Limb (tissue), 2 donors: ENCODE data around the gene ZC3H15.
A peak's percentile ranks its signal among the peaks of the same experiment; 100 is the strongest.
"Not testable (repeated sequence)": the region's sequence is repeated elsewhere in the genome, so short reads cannot be mapped to it uniquely, and the experiment has no call there.

Experiments used
- DNase-seq, 2 donors: peaks; one replicate each; pipeline ENCODE4 v3.0.0-alpha.2; 2016; ENCODE audit errors: extremely low spot score in 2 of 2

Gene ZC3H15

DNA sequence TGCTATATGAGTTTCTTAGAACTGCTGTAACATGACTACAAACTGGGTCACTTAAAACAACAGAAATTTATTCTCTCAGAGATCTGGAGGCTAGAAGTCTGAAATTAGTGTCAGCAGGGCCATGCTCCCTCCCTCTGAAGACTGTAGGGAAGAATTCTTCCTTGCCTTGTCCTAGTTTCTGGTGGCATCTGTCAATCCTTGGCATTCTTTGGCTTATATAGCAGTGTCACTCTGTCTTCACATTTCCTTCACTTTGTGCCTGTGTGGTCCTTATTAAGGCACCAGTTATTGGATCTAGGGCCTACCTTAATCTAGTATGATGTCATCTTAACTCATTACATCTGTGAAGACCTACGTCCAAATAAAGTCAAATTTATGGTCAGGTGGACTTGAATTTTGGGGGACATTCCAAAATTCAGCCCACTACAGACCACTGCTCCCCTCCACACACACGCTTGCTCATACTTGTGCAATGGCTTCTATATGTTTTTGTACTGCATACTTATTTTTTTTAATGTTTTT lies 7.6 kb downstream of the ZC3H15 start:
- no peak for DNase-seq

DNA sequence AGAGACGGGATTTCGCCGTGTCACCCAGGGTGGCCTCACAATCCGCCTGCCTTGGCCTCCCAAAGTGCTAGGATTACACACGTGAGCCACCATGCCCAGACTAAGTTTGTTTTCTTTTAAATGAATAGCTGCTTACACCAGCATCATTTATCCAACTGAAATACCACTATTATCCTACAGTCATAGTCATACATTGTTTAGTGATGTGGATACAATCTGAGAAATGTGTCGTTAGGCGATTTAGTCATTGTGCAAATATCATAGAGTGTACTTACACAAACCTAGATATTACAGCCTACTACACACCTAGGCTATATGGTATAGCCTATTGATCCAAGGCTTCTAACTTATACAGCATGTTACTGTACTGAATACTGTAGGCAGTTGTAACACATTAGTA lies 10.3 kb downstream of the ZC3H15 start:
- no peak for DNase-seq

DNA sequence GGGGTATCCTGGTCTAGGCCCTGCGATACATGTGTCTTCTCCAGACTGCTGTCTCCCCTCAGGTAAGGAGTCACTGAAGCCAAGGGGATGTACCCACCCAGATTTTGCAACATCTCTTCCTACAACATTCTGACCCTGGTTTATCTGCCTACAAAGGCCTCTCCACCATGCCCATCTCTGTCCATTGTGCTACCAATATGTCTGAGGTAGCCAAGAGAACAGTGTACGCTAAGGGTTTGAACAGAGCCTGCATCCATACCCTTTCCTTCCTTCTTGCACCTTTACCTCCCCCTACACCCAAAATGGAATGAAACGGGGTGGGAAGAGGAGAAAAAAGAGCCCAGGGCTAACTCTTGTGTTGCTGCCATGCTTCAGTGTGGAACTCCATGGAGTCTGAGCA lies 11.9 kb downstream of the ZC3H15 start:
- DNase-seq: no peak

DNA sequence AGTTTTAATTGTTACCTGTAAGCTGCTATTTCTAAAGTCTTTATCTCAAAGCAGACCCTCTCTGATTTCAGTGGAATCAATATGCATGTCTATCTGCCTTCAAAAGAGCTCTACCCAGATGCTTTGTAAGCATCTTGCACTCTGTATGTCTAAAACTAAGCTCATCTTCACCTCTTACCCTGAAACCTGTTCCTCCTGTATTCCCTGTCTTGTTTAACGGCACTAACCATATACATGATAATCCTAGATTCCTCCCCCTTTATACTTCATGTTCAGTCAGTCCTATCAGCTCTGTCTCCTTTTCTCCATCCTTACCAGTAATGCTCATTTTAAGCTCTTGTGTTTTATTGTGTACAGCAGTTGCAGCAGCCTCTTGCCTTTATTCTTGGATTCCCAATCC lies 12.8 kb downstream of the ZC3H15 start:
- no peak for DNase-seq

DNA sequence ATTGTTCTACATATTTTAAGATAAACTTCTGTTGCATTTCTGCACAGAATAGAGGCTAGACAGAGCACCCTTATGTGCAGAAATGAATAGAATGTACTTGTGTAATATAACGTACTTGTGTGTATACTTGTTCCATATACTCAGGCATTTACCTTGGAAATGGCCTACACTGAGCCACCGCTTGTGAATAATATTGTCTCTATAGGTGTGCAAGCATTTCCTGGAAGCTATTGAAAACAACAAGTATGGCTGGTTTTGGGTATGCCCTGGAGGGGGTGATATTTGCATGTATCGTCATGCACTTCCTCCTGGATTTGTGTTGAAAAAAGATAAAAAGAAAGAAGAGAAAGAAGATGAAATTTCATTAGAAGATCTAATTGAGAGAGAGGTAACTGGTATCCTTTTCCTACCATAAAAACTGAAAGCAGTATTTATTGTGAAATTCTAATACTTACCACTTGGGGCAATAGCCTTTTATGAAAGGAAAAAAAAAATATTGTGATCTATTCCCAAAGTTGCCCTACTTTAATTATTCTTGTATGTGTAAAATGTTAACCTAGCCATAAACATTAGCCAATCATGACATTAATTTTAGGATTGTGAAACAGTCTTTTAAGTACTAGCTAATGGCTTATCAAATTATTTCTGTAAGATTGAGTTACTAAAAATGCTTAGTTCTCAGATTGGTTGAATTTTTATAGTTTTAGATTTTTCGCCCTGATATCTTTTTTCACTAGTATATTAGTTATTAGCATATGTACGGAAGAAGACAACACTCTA lies 18.0 kb downstream of the ZC3H15 start:
- DNase-seq: peak in 1 of 2 donors; percentile 51

DNA sequence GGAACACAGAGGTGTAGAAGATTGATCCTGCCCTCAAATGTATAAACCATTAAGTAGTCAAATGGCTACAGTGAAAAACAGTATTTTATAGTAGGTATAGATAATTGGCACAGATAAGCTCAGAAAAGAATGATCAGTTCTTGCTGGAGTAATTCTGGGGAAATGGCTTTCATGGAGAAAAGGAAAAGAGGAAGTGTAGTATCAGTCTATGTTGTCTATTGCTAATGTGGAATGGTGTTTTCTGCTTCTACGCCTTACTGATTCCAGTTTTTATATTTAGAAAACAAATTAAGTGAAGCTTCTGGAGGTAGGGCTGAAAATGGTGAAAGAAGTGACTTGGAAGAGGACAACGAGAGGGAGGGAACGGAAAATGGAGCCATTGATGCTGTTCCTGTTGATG lies 22.2 kb downstream of the ZC3H15 start:
- no peak for DNase-seq

DNA sequence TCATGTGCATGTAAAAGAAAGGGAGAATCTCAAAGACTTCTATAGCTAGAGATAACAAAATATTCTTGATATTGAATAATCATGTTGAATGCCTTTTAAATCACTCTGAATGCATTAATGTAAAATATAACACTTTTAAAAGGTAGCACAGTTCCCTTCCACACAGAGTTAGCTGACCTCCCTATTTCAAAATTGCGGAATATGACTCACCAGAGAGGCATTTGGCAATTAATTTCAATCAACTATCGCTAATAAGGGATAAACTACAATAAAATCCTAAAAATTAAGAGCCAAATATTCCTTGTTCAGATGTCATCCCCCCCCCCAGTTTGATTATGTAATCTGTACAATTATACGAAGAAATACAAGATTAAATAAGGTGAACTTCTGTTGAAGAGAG lies 29.3 kb downstream of the ZC3H15 start:
- no peak for DNase-seq

DNA sequence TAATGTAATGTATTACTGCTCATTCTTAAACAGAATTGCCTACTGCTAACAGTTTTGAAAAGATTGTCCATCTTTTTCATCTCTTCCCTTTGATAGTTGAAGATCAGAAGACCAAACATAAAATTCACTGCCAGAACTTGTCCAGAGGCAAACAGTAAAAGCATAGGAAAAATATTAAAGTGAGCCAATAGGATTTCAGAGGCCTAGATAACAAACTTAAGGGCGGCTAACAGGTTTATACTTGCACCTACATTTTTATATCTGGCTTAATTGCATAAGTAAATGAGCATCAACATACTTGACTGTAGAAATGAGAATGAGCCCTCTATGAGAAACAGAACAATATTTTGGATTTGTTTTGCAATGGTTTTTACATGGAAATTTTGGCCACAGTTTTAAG lies 30.3 kb downstream of the ZC3H15 start:
- no peak for DNase-seq

DNA sequence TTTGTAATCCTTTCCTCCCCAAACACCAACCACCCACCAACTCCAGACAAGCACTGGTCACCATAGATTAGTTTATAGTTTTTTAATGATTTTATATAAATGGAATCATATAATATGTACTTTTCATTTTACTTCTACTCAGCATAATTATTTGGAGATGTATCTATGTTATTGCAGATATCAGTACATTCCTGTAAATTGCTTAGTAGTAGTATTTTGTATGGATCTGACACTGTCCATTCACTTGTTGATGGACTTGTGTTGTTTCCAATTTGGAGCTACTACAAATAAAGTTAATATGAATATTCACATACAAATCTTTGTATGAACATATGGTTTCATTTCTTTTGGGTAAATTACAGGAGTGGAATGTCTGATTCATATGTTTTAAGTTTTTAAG lies 31.0 kb downstream of the ZC3H15 start:
- no peak for DNase-seq

DNA sequence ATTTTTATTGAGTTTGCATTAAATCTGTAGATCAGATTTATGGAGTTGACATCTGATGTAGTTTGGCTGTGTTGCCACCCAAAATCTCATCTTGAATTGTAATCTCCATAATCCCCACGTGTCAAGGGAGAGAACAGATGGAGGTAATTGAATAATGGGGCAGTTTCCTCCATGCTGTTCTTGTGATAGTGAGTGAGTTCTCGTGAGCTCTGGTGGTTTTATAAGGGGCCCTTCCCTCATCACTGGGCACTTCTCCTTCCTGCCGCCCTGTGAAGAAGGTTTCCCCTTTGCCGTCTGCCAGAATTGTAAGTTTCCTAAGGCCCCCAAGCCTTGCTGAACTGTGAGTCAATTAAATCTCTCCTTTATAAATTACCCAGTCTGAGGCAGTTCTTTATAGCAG lies 32.2 kb downstream of the ZC3H15 start:
- no peak for DNase-seq

DNA sequence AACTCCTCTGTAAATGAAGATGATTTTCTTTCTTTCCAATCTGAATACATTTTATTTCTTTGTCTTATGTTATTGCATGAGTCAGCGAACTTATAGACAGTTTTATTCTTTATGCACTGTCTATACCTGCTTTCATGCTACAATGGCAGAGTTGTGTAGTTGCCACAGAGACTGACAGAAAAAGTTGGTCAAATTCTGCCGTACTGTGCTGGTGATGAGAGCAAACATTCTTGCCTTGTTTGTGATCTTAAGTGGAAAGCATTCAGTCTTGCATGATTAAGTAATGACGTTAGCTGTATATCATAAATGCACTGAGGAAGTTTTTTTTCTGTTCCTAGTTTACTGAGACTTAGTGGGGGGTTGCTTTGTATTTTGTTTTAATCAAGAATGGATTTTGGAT lies 32.9 kb downstream of the ZC3H15 start:
- DNase-seq: no peak

DNA sequence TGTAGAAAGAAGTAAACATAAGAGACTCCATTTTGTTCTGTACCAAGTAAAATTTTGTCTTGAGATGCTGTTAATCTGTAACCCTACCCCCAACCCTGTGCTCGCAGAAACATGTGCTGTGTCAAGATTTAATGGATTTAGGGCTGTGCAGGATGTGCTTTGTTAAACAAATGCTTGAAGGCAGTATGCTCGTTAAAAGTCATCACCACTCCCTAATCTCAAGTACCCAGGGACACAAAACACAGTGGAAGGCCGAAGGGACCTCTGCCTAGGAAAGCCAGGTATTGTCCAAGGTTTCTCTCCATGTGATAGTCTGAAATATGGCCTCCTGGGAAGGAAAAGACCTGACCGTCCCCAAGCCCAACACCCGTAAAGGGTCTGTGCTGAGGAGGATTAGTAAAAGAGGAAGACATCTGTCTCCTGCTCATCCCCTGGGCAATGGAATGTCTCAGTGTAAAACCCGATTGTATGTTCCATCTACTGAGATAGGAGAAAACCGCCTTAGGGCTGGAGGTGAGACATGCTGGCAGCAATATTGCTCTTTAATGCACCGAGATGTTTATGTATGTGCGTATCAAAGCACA lies 35.6 kb downstream of the ZC3H15 start:
- not testable (repeated sequence) for DNase-seq

DNA sequence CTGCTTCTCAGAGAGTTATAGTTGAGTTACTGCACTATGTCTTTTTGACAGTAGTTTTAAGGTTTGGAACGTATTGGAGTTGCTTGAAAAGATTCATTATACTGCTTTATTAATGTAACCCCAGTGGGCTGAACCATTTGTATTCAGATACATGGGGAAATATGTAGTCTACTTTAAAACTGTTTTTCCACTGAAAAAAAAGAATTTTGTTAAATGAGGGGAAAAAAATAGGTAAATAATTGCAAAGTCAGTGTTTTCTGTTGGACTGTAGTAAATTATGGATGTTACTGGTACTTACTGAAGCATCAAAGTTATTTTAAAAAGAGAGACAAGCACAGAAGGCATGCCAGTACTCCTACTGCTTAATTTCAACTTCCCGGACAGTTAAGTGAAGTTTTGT lies 36.4 kb downstream of the ZC3H15 start:
- peak in 1 of 2 donors; percentile 16 for DNase-seq

DNA sequence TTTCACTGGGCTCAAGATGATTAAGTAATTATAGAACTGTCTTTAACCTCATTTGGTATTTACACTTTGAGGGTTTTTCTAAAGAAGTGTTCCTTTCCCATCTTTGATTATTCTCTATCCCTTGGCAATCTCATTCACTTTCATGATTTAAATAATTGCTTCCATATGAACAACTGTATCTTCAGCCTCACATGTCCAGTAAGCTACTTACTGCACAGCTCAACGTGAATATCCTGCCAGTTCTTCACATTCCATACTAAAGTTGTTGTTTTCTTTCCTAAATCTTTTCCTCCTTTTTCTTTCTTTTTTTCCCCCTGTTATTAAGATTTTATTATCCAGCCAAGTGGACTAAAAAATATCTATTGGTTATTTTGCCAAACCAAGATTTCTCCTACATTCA lies 37.7 kb downstream of the ZC3H15 start:
- no peak for DNase-seq

DNA sequence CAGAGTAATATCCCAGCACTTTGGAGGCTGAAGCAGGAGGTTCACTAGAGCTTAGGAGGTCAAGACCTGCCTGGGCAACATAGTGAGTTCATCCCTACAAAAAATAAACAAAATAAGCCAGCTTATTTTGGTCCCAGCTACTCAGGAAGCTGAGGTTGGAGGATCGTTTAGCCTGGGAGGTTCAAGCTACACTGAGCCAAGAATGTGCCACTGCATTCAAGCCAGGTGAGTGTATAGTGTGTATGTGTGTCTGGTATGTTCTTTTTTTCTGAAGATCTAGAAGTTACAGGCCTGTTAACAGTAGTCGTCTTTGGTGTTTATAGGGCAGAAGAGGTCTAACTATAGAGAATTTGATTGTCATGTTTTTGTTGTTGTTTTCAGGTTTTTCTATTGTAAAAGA lies 40.2 kb downstream of the ZC3H15 start:
- DNase-seq: no peak

DNA sequence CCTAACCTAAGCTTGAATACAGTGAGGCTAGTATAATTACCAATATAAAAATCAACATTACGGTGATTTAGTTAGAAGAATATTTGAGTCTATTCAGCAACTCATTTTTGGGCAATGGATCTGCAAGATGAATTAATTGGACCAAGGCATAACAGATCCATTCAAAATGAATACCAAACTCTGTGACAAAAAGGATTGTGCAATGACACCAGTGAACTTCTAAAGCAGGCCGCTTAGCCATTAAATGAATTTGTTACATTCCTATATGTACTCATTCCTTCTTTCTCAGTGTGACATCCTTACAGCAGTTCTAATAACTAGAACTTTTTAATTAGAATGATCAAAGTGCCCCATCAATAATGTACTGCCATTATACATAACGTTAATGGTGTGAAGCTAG lies 44.3 kb downstream of the ZC3H15 start:
- no peak for DNase-seq

DNA sequence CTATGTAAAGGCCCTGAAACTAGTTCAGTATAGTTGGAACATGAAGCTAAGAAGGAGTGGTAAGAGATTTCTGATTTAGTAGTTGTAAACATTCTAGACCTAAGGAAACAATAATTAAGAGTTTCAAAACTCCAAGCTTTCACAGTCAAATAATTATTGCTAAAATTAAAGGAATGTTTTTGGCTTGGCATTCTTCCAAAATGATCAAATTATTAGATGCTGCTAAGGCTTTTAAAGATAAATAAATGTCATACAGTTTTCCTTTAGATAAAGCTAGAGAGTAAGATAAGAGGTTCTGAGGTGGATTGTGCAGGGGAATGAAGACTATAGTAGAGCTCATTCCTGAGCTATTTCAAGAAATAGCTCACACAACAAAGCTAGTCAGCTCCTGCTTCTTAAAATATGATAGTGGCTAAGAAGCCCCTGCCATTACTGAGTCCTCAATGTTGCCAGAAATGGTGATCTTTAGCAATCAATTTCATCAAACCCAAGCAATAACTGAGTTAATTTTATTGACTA lies 45.3 kb downstream of the ZC3H15 start:
- DNase-seq: no peak

DNA sequence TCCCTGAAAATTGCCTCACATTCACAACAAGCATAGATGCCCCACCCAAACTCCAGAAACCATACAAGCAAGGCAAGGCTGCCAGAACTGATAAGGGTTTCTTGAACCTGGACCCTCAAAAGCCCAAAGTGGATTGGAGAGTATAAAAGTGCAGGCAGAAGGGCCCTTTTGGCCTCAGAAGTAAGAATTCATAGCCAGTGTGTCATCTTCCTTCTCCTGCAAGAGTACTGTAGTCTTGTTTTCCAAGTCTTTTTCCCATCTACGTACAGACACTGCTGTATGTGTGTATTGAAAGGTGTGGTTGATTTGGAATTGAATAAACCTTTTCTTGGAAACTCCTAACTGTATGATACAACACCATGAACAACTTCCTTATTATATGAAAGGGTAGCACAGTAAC lies 46.8 kb downstream of the ZC3H15 start:
- no peak for DNase-seq

DNA sequence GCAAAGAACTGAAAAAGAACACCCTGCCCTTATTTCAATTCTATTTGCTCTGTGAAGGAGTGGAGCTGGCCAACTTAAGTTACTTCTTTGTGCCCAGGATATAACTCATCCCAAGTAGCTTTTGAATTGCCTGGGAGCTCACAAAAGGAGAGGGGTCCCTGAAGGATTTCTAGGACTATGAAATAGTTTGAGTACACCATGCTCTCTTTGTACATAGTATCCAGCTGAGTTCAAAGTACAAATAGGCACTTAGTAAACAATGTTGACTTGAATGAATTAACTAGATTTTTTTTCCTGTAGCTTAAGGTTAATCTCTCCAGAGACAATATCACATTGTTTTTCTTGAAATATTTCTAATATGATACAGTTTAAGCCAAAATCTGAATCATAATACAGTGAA lies 47.7 kb downstream of the ZC3H15 start:
- DNase-seq: no peak

DNA sequence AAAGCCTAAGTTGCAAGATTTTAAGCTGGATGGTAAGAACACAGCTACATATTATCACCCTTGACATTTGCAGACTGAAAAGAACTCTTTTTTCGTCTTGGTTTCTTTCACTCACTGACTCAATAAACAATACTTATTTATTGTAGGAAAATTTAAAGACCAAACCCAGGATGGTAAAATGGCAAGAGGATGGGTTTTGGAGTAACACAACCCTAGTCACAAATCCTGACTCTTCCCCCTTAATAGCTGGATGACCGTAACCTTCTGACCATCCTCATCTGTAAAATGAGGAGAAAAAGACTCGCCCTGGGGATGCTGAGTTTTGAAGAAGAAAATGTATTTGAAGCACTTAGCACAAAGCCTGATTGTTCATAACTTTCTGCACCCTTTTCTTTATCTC lies 48.3 kb downstream of the ZC3H15 start:
- no peak for DNase-seq

DNA sequence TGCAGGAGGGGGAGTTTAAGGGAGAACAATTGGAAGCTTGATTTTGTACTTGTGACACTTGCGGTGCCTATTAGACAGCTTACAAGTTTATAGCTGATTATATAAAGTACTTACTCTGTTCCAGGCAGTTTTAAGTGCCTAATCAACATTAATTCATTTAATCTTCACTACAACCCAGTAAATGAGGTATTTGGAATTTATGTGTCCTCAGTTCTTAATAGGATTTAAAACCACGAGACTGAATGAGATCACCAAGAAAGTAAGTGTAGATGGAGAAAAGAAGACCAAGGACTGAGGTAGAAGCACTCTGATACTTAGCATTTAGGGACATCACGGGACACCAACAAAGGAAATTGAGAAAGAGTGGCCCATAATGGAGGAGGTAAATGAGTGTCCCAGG lies 49.8 kb downstream of the ZC3H15 start:
- no peak for DNase-seq

DNA sequence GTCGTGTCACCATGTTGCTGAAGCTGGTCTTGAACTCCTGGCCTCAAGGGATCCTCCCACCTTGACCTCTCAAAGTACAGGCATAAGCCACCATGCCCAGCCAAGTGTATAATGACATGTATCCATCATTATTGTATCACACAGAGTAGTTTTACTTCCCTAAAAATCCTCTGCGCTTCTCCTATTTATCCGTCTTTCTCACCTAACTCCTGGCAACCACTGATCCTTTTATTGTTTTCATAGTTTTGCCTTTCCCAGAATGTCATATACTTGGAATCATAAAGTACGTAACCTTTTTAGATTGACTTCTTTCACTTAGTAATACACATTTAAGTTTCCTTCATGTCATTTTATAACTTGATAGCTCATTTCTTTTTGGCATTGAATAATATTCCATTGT lies 51.0 kb downstream of the ZC3H15 start:
- no peak for DNase-seq

DNA sequence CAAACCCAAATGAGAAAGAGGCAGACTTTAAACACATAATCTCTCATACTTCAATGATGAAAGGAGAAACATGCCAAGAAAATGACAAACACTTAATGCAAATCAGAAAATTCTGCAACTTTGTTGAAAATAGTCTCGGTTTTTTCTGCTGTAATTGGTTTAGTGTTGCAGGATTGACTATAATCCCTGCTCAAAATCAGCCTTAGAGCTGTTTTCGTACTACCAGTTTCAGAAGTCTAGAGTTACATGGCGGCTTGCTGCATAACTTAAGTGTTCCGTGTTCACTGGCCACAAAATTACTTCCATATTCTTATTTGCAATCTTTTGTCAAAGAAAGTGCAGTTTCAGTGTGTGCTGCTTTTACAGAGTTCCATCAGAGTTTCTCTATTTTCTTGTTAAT lies 54.9 kb downstream of the ZC3H15 start:
- peak in 1 of 2 donors; percentile 18 for DNase-seq
